B cell (primary cell): Measurements from ENCODE around the gene CORO2B. TPM values are rescaled to one million over a fixed set of nuclear protein-coding genes. Genes with fewer than 3 reads are reported as not detected.
A peak's percentile ranks its signal among the peaks of the same experiment; 100 is the strongest.

Experiments
- ATAC-seq: fragments of 200-7000 bp; cut with Tn5 transposase; one replicate; pipeline ENCODE4 v1.10.0; 2021; ENCODE audit warnings: low read depth, mild to moderate bottlenecking, moderate number of reproducible peaks, moderate library complexity
- CTCF ChIA-PET: fragments of 350-600 bp; sonication (Branson Sonifier 250); formaldehyde crosslinking; loops from one replicate; lab custom pipeline; 2021; ENCODE audit warnings: antibody characterized with exemption, inconsistent platforms; lab: Charles Lee
- POLR2A ChIA-PET: fragments of 350-600 bp; sonication (Branson Sonifier 250); formaldehyde crosslinking; loops from one replicate; lab custom pipeline; 2021; ENCODE audit warnings: antibody characterized with exemption; lab: Charles Lee
- DNase-seq: peaks from one replicate; pipeline ENCODE4 v3.0.0; 2013
- H2AFZ ChIP-seq: 2 replicates; pipeline ENCODE4 v1.6.1; 2012; ENCODE audit warnings: mild to moderate bottlenecking, low read depth, low read length; ENCODE audit not compliant: insufficient read depth, poor library complexity, severe bottlenecking
- H3K27ac ChIP-seq, 2 donors: 1 replicate in 1 of 2; 2 replicates in 1 of 2; pipeline ENCODE4 v1.5.1; 2012 to 2013; ENCODE audit warnings: low read length in 2 of 2, mild to moderate bottlenecking in 2 of 2, moderate library complexity in 1 of 2
- H3K27me3 ChIP-seq, 4 experiments: fragments of 200-600 bp in 1 of 4; sonication (generic) in 1 of 4; replicated peaks in 1 of 4; 1 replicate in 2 of 4; 2 replicates in 2 of 4; pipeline versions ENCODE4 v1.6.1 to v1.7.0; 2013 to 2016; ENCODE audit warnings: low read length in 3 of 4, mild to moderate bottlenecking in 2 of 4, mixed read lengths in 1 of 4, moderate library complexity in 1 of 4; ENCODE audit not compliant: insufficient read depth in 4 of 4, control insufficient read depth in 3 of 4; ENCODE audit errors: control extremely low read depth in 1 of 4
- H3K36me3 ChIP-seq, 2 experiments: replicated peaks in 1 of 2; 1 replicate in 1 of 2; 2 replicates in 1 of 2; pipeline versions ENCODE4 v1.6.1 to v1.7.1; 2013; ENCODE audit warnings: low read length in 1 of 2; ENCODE audit not compliant: insufficient read depth in 2 of 2, control insufficient read depth in 1 of 2; ENCODE audit errors: control extremely low read depth in 1 of 2, extremely low read depth in 1 of 2
- H3K4me1 ChIP-seq, 2 donors: fragments of 200-600 bp in 1 of 2; sonication (generic) in 1 of 2; 1 replicate in 1 of 2; 2 replicates in 1 of 2; pipeline versions ENCODE4 v1.5.1 to v1.6.1; 2013 to 2017; ENCODE audit warnings: low read length in 2 of 2; ENCODE audit not compliant: control insufficient read depth in 2 of 2, insufficient read depth in 2 of 2
- H3K4me2 ChIP-seq: replicated peaks from 2 replicates; pipeline ENCODE3; 2012; ENCODE audit warnings: mild to moderate bottlenecking, low read depth, low read length; ENCODE audit not compliant: poor library complexity, severe bottlenecking
- H3K4me3 ChIP-seq, 5 experiments: fragments of 200-600 bp in 1 of 5; sonication (generic) in 1 of 5; 1 replicate in 3 of 5; 2 replicates in 2 of 5; pipeline versions ENCODE4 v1.5.1 to v1.7.0; 2011 to 2016; ENCODE audit warnings: low read length in 4 of 5, mild to moderate bottlenecking in 4 of 5, low read depth in 2 of 5, control low read depth in 1 of 5, moderate library complexity in 1 of 5; ENCODE audit not compliant: insufficient read depth in 1 of 5; ENCODE audit errors: control extremely low read depth in 1 of 5, extremely low read depth in 1 of 5
- H3K79me2 ChIP-seq: fragments of 200-600 bp; sonication (generic); one replicate; pipeline ENCODE4 v1.6.0; 2016; ENCODE audit warnings: low read length; ENCODE audit not compliant: control insufficient read depth, insufficient read depth
- H3K9ac ChIP-seq: fragments of 200-600 bp; sonication (generic); 2 replicates; pipeline ENCODE4 v1.6.1; 2017; ENCODE audit warnings: mild to moderate bottlenecking, low read length, moderate library complexity
- H3K9me3 ChIP-seq, 3 donors: one replicate each; pipeline versions ENCODE4 v1.6.1 to v1.7.1; 2013; ENCODE audit warnings: low read length in 2 of 3; ENCODE audit not compliant: control insufficient read depth in 2 of 3, insufficient read depth in 1 of 3; ENCODE audit errors: control extremely low read depth in 1 of 3
- H4K20me1 ChIP-seq: 2 replicates; pipeline ENCODE4 v1.6.0; 2012; ENCODE audit warnings: mild to moderate bottlenecking, low read length; ENCODE audit not compliant: insufficient read depth, control insufficient read depth, poor library complexity, severe bottlenecking
- H3K27ac Mint-ChIP-seq: one replicate; pipeline ENCODE4 v1.8.0; 2021; ENCODE audit warnings: mixed read lengths
- H3K27me3 Mint-ChIP-seq: one replicate; pipeline ENCODE4 v1.8.0; 2021; ENCODE audit warnings: mixed read lengths
- H3K4me1 Mint-ChIP-seq: one replicate; pipeline ENCODE4 v1.8.0; 2021; ENCODE audit warnings: mixed read lengths
- H3K4me3 Mint-ChIP-seq: one replicate; pipeline ENCODE4 v1.8.0; 2021; ENCODE audit warnings: mixed read lengths
- H3K9me3 Mint-ChIP-seq: one replicate; pipeline ENCODE4 v1.8.0; 2022; ENCODE audit warnings: mixed read lengths; ENCODE audit not compliant: insufficient read depth
- EZH2 ChIP-seq: IDR thresholded peaks from 2 replicates; pipeline ENCODE4 v1.6.1; 2012; ENCODE audit warnings: borderline replicate concordance, low read depth, mild to moderate bottlenecking, moderate library complexity, low read length; ENCODE audit not compliant: insufficient read depth, poor library complexity, severe bottlenecking
- WGBS: methylation state at CpG from one replicate; pipeline ENCODE4 v1.1.5; 2013; ENCODE audit warnings: missing lambda C conversion rate; ENCODE audit not compliant: insufficient coverage; 5-methylcytosine and 5-hydroxymethylcytosine counted together
- intact Hi-C: fragments of 100-400 bp; cut with micrococcal nuclease; formaldehyde crosslinking; loops from one replicate; pipeline ENCODE4 v1.10.0; 2022
- polyA plus RNA-seq: library from polyadenylated mRNA; depleted of rRNA; stranded (reverse); fragments of >200 nt; gene quantifications from 2 replicates; pipeline ENCODE4 v1.2.3, GENCODE V29; 2012
- total RNA-seq, 2 donors: library from RNA; stranded (reverse); fragments of 120-200 nt in 1 of 2; gene quantifications; 1 replicate in 1 of 2; 2 replicates in 1 of 2; pipeline versions ENCODE4 v1.2.3 to v1.2.4, GENCODE V29; 2013 to 2022
- TF ChIP-seq, protein P1 (sequence below): fragments of 200-600 bp; IDR thresholded peaks from one replicate; pipeline ENCODE4 v1.8.0; 2022; ENCODE audit warnings: antibody characterized with exemption, mild to moderate bottlenecking

CORO2B gene
- total and polyA plus RNA-seq, 2 donors (not counting 1 experiment from before 2014, with no cell fraction given), result 9.5 to 11.3 TPM

DNA sequence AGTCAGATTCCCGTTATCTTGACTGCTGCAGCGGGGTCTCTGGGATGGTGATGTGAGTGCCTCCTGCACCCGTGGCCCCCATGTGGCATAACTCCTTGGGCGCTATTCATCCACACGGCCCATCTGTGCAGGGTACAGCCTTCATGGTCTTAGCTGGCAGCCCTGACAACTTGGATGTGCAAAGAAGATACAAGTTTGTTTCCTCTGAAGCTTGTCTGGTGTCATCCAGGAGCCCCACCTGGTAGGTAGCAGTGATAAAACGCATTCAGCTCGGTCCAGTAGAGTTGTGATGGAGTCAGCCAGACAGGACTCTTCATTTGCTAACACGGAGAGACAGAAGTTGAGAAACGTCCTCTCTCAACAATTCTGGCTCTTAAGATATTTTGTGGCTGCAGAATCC is 53.3 kb downstream of the CORO2B start:
- Mint-ChIP-seq H3K4me1 (peaks cover 98% of the 10 kb centered on the region), H3K27ac (peak overlapping the region; percentile 97), H3K9me3 (no peaks in the 10 kb centered on the region), H3K4me3 (peak overlapping the region; percentile 80), H3K27me3 (peaks cover 8% of the 10 kb centered on the region)
- Histone ChIP-seq H3K27me3 (no peaks in the 10 kb centered on the region), H3K9ac (peak overlapping the region; percentile 11), H3K4me2 (peak overlapping the region; percentile 73), H4K20me1 (no peaks in the 10 kb centered on the region), H2AFZ (no peak overlapping the region), H3K36me3 (no peaks in the 10 kb centered on the region), H3K4me1 (peaks cover 95% of the 10 kb centered on the region in 2 donors), H3K27ac (peak overlapping the region; percentile 86 to 95), H3K9me3 (no peaks in the 10 kb centered on the region), H3K4me3 (no peak overlapping the region), H3K79me2 (peaks cover 24% of the 10 kb centered on the region)
- no peak for DNase-seq
- WGBS, result 66% methylated on average over 7 of the region's 9 CpGs
- TF ChIP-seq EZH2, result no peak
- TF ChIP-seq, protein P1, sequence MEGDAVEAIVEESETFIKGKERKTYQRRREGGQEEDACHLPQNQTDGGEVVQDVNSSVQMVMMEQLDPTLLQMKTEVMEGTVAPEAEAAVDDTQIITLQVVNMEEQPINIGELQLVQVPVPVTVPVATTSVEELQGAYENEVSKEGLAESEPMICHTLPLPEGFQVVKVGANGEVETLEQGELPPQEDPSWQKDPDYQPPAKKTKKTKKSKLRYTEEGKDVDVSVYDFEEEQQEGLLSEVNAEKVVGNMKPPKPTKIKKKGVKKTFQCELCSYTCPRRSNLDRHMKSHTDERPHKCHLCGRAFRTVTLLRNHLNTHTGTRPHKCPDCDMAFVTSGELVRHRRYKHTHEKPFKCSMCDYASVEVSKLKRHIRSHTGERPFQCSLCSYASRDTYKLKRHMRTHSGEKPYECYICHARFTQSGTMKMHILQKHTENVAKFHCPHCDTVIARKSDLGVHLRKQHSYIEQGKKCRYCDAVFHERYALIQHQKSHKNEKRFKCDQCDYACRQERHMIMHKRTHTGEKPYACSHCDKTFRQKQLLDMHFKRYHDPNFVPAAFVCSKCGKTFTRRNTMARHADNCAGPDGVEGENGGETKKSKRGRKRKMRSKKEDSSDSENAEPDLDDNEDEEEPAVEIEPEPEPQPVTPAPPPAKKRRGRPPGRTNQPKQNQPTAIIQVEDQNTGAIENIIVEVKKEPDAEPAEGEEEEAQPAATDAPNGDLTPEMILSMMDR, result no peak
- no peak for ATAC-seq
- ChIA-PET CTCF (interaction anchor here (0.6 to 10.3 kb wide), 15 partner anchors 9 to 244 kb away, joined by 3 to 117 read pairs (median 5); partner anchors contain the start of gene CORO2B), POLR2A (interaction anchor here (0.6 to 1.4 kb wide), 4 partner anchors 52 to 194 kb away, joined by 3 to 5 read pairs (median 4); partner anchors contain the start of gene CORO2B)
- intact Hi-C loops, result loop anchor here (5.0 kb wide), 1 partner anchor 75 kb away; no protein-coding TSS in a partner anchor

DNA sequence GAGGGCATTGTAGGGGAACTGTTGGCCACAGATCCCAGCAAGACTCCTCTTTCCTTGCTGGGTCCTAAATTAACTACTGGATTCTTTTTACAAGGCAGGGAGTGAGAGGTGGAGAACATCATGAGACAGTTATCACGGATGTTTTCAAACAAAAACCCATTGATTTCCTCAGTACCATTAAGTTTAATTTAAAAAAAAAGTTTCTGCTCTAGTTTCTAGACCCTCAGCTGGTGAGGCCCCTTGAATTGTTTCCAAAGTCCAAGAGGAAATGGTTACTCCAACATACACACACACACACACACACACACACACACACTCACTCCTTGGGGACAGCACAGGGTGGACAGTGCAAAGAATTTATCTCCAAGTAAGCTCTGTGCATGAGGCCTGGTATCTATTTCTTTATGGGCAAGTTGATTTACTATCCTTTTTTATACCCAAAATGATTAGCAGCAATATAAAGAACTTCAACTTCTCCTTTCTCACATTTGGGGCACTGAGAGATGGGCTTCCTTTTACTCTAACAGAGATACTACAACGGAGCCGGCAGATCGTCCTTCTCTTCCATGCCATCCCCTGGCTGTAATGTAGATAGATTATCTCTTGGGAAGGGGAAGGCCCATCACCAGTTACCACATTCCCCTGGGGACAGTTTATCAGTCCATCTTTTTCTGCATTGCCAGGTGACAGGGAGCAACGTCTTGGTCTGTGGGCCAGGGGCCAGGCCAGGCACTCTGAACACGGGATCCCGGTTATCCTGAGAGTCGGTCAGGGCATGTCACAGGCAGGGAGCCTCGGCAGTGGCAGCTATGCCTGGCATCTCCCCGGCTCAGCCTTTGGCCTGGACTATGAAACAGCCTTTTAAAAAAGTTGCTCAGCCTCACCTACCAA is 54.7 kb downstream of the CORO2B start:
- Histone ChIP-seq H3K4me1 (peaks cover 83 to 87% of the 10 kb centered on the region in 2 donors), H3K79me2 (peaks cover 14% of the 10 kb centered on the region), H3K27ac (peak overlapping the region; percentile 86 to 95), H2AFZ (peak overlapping the region; percentile 15), H3K9me3 (no peaks in the 10 kb centered on the region), H3K36me3 (no peaks in the 10 kb centered on the region), H3K9ac (peak overlapping the region; percentile 18), H4K20me1 (no peaks in the 10 kb centered on the region), H3K4me3 (no peak overlapping the region), H3K27me3 (no peaks in the 10 kb centered on the region), H3K4me2 (peak overlapping the region; percentile 73)
- CTCF ChIA-PET, result interaction anchor here (3.3 to 10.3 kb wide), 4 partner anchors 18 to 74 kb away, joined by 24 to 117 read pairs (median 46); no protein-coding TSS in a partner anchor
- POLR2A ChIA-PET, result no interaction called here
- no peaks in the 10 kb centered on the region for H3K9me3 Mint-ChIP-seq
- H3K4me3 Mint-ChIP-seq, result peak overlapping the region; percentile 62
- peaks cover 5% of the 10 kb centered on the region for H3K27me3 Mint-ChIP-seq
- intact Hi-C loops, result loop anchor here (5.0 kb wide), 1 partner anchor 76 kb away; no protein-coding TSS in a partner anchor
- TF ChIP-seq, protein P1, result no peak
- no peak for TF ChIP-seq EZH2
- DNase-seq (peak; percentile 37), ATAC-seq (no peak)
- peak overlapping the region; percentile 73 for H3K27ac Mint-ChIP-seq
- H3K4me1 Mint-ChIP-seq, result peaks cover 94% of the 10 kb centered on the region
- WGBS, result 78% methylated on average over 6 of the region's 10 CpGs
